GM03348 (cell line): ENCODE measurements around the gene DLEC1.
A peak's percentile ranks its signal among the peaks of the same experiment; 100 is the strongest.
"Not testable (repeated sequence)": the region's sequence is repeated elsewhere in the genome, so short reads cannot be mapped to it uniquely, and the experiment has no call there.

ENCODE experiments used
- DNase-seq: peaks from one replicate; pipeline ENCODE4 v3.0.0; 2012; ENCODE audit warnings: low spot score

The DLEC1 gene

DNA sequence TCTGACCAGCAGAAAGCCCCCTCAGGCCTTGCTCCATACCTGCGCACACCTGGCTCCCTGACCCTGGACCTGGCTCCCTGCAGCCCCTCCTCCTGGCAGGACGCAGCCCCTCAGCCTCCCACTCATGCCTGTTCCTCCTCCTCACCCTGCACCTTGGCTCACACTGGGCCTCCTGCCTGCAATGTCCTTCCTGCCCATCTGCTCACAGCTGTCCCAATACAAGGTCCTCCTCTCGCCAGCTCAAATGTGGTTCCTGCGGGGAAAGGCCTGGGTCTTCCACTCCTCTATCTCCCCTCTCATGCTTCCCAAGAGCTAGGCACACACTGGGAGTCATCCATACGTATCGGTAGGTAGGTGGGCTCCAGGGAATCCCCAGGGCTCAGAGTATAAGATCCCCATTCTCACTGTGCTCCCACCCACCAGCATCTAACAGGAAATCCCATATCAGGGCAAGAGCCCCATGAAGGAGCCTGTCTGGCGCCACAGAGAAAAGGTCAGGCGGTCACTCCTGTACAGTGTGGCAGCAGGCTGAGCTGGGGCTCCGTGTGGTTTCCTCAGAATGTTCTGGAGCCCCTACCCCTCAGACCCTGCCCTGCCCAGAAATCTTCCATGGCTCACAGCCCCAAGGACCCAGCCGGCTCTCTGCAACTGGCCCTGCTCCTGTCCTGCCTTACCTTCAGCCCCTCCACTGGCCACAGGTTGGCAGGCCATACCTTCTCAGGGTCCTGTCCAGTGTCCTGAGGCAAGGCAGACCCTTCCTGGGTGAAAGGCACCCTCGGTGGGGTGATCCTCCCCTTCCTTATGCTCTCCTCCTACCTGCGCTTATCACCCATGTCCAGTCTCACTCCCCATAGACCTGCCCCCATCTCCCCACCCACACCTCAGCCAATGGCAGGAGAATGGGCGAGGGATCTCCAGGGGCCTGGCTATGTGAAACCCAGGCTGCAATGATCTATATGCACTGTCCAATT, 20.4 kb upstream of the DLEC1 start:
- no peak for DNase-seq

GRCh38 chr3:38019658-38020341, 19.2 kb upstream of the DLEC1 start:
- no peak for DNase-seq

GRCh38 chr3:38020342-38020726, 18.7 kb upstream of the DLEC1 start:
- DNase-seq: no peak

DNA sequence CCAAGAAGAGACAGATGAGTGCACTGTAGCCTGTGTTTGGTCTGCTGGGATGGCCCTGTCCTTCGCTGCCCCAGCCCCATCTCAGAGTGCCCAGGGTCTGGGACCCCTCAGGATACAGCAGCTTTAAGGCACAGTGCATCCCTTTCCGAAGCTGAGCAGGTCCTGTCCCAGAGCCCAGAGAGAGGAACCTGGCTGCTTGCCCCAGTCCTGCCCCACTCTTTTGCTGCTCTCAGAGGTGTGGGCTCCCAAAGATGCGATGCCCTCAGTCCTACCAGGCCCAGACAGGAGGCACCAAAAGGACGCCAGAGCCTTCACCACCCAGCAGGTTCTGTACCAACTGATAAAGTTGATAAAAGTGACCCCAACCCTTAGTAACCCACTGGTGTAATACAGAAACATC, 17.8 kb upstream of the DLEC1 start:
- no peak for DNase-seq

DNA sequence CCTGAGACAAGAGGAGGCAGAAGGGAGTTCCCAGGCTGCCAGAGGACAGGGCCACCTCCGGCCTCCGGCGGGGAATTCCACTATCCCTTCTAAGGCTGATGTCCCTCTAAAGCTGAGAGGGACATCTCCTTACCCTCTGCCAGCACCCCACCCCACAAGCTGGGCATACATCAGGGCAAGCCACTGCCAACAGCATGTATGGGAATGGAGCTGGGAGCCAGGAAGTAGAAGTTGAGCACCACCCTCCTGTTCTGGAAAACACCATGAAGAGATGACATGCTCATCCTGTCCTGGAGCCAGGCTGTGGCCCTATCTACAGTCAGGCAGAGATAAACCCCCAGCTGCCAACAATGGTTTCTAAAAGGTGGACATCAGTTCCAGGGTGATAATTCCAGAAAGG, 16.7 kb upstream of the DLEC1 start:
- no peak for DNase-seq

DNA sequence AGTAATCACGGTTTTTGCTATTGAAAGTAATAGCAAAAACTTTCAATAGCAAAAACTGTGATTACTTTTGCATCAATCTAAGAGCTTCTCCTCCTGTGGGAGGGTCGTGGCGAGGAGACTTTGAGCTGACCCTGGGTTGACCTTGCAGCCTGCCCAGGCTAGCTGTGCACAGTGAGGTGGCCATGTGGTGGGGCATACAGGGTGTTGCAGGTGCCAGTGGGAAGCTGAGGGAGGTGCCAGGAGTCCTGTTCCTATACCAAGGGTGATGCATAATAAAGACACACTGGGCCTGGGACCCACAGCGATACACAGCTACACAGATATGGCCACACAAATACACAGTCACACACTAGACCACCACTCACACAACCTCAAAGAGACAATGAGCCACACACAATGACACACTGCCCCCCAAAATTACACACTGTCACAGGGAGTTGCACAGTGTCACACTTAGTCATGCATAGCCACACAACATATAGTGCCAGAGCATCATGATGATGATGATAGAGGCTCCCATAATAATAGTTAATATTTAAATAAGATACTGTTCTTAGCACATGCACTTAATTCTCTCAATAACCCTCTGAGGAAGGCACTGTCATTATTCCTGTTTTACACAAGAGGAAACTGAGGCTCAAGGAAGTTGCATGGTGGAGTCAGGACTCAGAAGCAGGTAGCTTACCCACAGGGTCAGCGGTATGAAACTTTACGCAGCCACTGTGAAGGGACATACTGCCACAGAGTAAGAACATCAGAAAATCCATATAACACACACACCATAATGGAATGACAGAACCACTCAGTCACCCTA, 15.9 kb upstream of the DLEC1 start:
- DNase-seq: no peak

GRCh38 chr3:38026856-38027255, 12.2 kb upstream of the DLEC1 start:
- DNase-seq: no peak

DNA sequence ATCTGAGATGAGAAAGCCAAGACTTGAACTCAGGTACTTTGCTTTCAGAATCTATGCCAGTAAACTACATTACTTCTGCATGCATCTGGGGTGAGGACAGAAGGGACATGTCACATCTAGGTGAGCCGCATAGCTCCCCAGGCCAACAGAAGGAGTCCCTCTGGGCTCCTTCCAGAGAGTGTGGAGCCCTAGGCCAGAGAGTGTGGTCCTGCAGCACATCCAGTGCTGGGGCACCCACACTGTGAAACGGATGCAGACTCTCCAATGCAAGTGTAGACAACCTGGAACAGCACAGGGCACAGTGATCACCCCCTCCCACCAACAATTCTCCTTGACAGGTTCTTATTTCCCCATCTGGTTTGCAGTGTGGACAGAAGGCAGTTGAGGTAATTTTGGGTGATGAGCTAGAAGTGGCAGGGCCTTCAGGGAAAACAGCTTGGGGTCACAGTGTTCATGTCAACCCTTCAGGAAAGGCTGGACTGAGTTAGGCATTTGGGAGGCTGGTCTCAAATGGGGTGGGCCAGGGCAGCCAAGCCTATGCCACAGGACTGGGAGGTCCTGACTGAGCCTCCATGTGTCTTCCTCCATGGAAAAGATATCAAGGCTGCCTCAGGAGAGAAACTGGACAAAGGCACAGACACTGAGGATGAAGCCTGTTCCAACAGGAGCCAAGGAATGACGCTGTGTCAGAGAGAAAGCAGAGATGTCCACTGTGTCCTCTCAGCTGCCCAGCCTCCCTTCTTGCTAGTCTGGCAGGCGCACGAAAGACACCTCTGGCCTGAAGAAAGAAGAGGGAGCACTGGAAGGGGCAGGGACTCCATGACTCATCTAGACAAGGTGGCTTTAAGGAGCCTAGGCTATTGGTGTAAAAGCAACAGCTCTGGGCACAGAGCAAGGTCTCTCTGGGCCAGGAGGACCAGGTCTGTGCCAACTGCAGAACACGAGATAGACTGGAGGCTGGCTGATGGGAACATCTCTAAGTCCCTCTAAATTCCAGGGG, 11.2 kb upstream of the DLEC1 start:
- no peak for DNase-seq

GRCh38 chr3:38028621-38029361, 10.2 kb upstream of the DLEC1 start:
- DNase-seq: peak; percentile 69

GRCh38 chr3:38029400-38030125, 9.4 kb upstream of the DLEC1 start, which contains the start of gene PLCD1:
TSS of gene PLCD1 (minus strand) at chr3:38029642. CDS start at chr3:38029539, 103 bp downstream.
- DNase-seq: peak; percentile 95

DNA sequence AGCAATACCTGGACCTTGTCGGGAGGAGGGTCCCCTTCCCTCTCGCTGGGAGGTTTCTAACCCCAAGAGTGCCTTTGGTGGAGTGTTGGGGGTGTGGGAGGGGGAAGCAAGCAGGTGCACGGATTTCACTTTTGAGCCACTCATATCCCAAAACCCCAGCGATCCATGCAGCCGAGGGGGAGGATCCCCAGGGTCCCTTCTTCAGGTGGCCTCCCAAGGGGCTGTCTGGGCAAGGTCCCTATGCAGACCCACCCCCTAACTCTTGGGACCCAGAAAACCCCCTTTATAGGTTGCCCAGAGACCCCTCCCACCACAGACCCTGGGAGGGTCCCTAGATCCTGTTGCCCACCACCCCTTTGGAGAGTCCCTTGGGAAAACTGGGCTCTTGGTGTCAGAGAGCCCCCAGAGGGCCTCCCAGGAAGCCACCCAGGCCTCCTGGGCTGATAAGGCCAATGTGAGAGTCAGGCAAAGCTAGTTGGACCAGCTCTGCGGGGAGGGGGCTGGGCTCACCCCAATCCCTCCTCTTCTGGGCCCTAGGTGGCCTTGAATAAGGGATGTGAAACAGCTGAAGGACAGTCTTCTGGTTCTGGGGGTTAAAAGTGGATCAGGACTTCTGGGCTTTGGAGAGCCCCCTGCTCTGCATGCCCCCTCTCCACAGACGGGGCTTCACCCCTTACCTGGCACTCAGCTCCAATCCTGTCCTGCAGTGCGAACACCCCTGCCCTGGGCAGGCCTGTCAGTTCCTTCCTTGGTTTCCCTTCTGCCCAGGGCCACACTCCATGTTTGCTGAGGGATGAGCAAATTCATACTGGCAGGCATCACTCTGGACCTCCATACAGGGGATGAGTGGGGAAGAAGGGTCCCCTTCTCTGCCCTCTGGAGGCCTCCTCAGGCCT, 8.6 kb upstream of the DLEC1 start:
- no peak for DNase-seq

GRCh38 chr3:38031022-38031994, 7.7 kb upstream of the DLEC1 start:
- DNase-seq: peak; percentile 79

- DNase-seq: no peak
These were observed 6.6 kb upstream of the DLEC1 start for GRCh38 chr3:38032328-38032865.

DNA sequence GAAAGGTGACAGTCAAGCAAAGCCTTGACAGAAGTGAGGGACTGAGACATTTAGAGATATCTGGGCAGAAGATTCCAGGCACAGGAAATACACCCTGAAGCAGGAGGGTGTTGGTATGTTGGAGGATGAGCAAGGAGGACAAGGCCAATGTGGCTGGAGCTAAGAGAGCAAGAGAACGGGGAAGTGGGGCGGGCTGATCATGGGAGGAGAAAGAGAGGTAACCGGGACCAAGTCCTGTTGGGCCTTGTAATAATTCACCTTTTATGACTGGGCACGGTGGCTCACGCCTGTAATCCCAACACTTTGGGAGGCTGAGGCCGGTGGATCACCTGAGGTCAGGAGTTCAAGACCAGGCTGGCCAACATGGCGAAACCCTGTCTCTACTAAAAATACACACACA, 5.4 kb upstream of the DLEC1 start:
- DNase-seq: not testable (repeated sequence)

- not testable (repeated sequence) for DNase-seq
These were observed 4.7 kb upstream of the DLEC1 start for GRCh38 chr3:38034335-38034734.

DNA sequence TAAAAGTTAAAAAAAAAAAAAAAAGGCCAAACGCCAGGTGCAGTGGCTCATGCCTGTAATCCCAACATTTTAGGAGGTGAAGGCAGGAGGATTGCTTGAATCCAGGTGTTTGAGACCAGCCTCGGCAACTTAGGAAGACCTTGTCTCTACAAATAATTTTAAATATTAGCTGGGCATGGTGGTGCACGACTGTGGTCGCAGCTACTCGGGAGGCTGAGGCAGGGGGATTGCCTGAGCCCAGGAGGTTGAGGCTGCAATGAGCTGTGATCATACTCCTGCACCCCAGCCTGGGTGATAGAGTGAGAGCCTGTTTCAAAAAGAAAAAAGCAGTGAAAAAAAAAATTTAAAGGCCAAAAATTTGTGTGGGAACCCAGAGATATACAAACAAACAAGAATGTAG, 2.7 kb upstream of the DLEC1 start:
- no peak for DNase-seq

- no peak for DNase-seq
These were observed 2.1 kb upstream of the DLEC1 start for GRCh38 chr3:38036906-38037305.
